HepG2 (cell line): ENCODE measurements around the gene DSCAM. TPM values are rescaled to one million over a fixed set of nuclear protein-coding genes. Genes with fewer than 3 reads are reported as not detected.

Experiments
- ATAC-seq: fragments of 200-7000 bp; cut with Tn5 transposase; 3 replicates; pipeline ENCODE4 v1.9.1; 2020; ENCODE audit warnings: mild to moderate bottlenecking, moderate library complexity
- BruUV-seq: library from RNA; stranded (reverse); fragments of 400-500 nt; replicated peaks from 2 replicates; lab custom pipeline; 2021; lab: Mats Ljungman, UMichigan
- CTCF ChIA-PET: fragments of 300-600 bp; formaldehyde crosslinking; extraction: SDS; loops from one replicate; lab custom pipeline; 2021; ENCODE audit warnings: low total read pairs, inconsistent platforms, low intra/inter-chr PET ratio; lab: Yijun Ruan, JAX
- POLR2A ChIA-PET: fragments of 350-600 bp; sonication (Branson Sonifier 250); formaldehyde crosslinking; loops from one replicate; lab custom pipeline; 2020; ENCODE audit warnings: antibody characterized with exemption, inconsistent platforms; lab: Yijun Ruan, JAX
- DNase-seq: peaks from one replicate; pipeline ENCODE4 v3.0.0-alpha.2; 2015; ENCODE audit warnings: low spot score
- FAIRE-seq: peaks from 3 replicates; lab custom pipeline; 2011; peaks lifted over from hg19 to GRCh38; lab: Jason Lieb, UNC
- H2AFZ ChIP-seq: one replicate; pipeline ENCODE4 v1.6.1; 2011; ENCODE audit warnings: low read length, inconsistent platforms
- H3K27ac ChIP-seq: fragments of 300-600 bp; 3 replicates; pipeline ENCODE4 v1.8.0; 2011; ENCODE audit warnings: mixed run types, mild to moderate bottlenecking, mixed read lengths, low read length, inconsistent platforms; ENCODE audit not compliant: insufficient read depth; ENCODE audit errors: extremely low read length
- H3K27me3 ChIP-seq, 2 experiments: fragments of 200-600 bp in 1 of 2; 2 replicates in 1 of 2; 3 replicates in 1 of 2; pipeline versions ENCODE4 v1.6.0 to v1.8.0; 2011; ENCODE audit warnings: low read length in 2 of 2, mild to moderate bottlenecking in 2 of 2, moderate library complexity in 2 of 2, inconsistent platforms in 1 of 2; ENCODE audit not compliant: insufficient read depth in 2 of 2, control insufficient read depth in 1 of 2
- H3K36me3 ChIP-seq, 2 experiments: fragments of 200-600 bp in 1 of 2; replicated peaks in 1 of 2; 2 replicates in 1 of 2; 3 replicates in 1 of 2; pipeline versions ENCODE4 v1.5.1 to v1.8.0; 2011; ENCODE audit warnings: low read length in 2 of 2, inconsistent platforms in 1 of 2; ENCODE audit not compliant: insufficient read depth in 2 of 2, control insufficient read depth in 1 of 2
- H3K4me1 ChIP-seq: 2 replicates; pipeline ENCODE4 v1.5.1; 2012; ENCODE audit warnings: low read length, inconsistent platforms; ENCODE audit not compliant: insufficient read depth
- H3K4me2 ChIP-seq: 2 replicates; pipeline ENCODE4 v1.6.0; 2011; ENCODE audit warnings: low read depth, low read length, inconsistent platforms
- H3K4me3 ChIP-seq, 3 experiments: fragments of 200-600 bp in 1 of 3; sonication (generic), shearing (Covaris generic) in 1 of 3; replicated peaks in 1 of 3; 2 replicates each; pipeline ENCODE4 v1.5.1; 2011 to 2016; ENCODE audit warnings: low read length in 3 of 3, inconsistent platforms in 2 of 3, low read depth in 2 of 3, mild to moderate bottlenecking in 2 of 3, control low read depth in 1 of 3, mixed read lengths in 1 of 3; ENCODE audit not compliant: insufficient read depth in 1 of 3
- H3K79me2 ChIP-seq: one replicate; pipeline ENCODE4 v1.6.1; 2011; ENCODE audit warnings: low read length, inconsistent platforms; ENCODE audit not compliant: insufficient read depth
- H3K9ac ChIP-seq: 2 replicates; pipeline ENCODE4 v1.6.0; 2011; ENCODE audit warnings: mild to moderate bottlenecking, low read depth, low read length, inconsistent platforms; ENCODE audit not compliant: insufficient read depth
- H3K9me3 ChIP-seq: 2 replicates; pipeline ENCODE4 v1.5.1; 2012; ENCODE audit warnings: mild to moderate bottlenecking, low read length
- H4K20me1 ChIP-seq: 2 replicates; pipeline ENCODE4 v1.6.0; 2011; ENCODE audit warnings: inconsistent platforms, mild to moderate bottlenecking, low read length, moderate library complexity; ENCODE audit not compliant: insufficient read depth
- CEBPB ChIP-seq: IDR thresholded peaks from 2 replicates; pipeline ENCODE4 v1.6.1; 2011; ENCODE audit warnings: low read depth, low read length, improper control_type of control experiment, borderline replicate concordance
- DBP ChIP-seq: sonication (generic); formaldehyde crosslinking; IDR thresholded peaks from 2 replicates; pipeline ENCODE4 v1.4.0; 2020; ENCODE audit warnings: missing genetic modification reagents; ENCODE audit errors: not compliant biosample characterization
- HNRNPL ChIP-seq: fragments of 200-400 bp; formaldehyde crosslinking; IDR thresholded peaks from 2 replicates; pipeline ENCODE4 v1.6.1; 2017; ENCODE audit warnings: mild to moderate bottlenecking, low read depth, low read length
- NFE2L1 ChIP-seq: sonication (generic); formaldehyde crosslinking; IDR thresholded peaks from 2 replicates; pipeline ENCODE4 v1.4.0; 2020; ENCODE audit warnings: missing genetic modification reagents, mild to moderate bottlenecking, borderline replicate concordance
- NFKB2 ChIP-seq: sonication (generic); formaldehyde crosslinking; IDR thresholded peaks from 2 replicates; pipeline ENCODE4 v1.4.0; 2020; ENCODE audit warnings: missing genetic modification reagents, borderline replicate concordance
- TMF1 ChIP-seq: sonication (generic); formaldehyde crosslinking; IDR thresholded peaks from 2 replicates; pipeline ENCODE4 v1.8.1; 2022; ENCODE audit warnings: low read depth, missing genetic modification reagents
- YY1 ChIP-seq: IDR thresholded peaks from 2 replicates; pipeline ENCODE4 v1.6.1; 2011; ENCODE audit warnings: low read length, low read depth, moderate library complexity, mild to moderate bottlenecking; ENCODE audit not compliant: insufficient read depth, insufficient replicate concordance
- ZBTB7B ChIP-seq: sonication (generic); formaldehyde crosslinking; IDR thresholded peaks from 2 replicates; pipeline ENCODE4 v1.4.0; 2020; ENCODE audit warnings: missing genetic modification reagents
- ZNF124 ChIP-seq: sonication (generic); formaldehyde crosslinking; IDR thresholded peaks from 2 replicates; pipeline ENCODE4 v1.4.0; 2020; ENCODE audit warnings: missing genetic modification reagents
- ZNF230 ChIP-seq: sonication (generic); formaldehyde crosslinking; IDR thresholded peaks from 2 replicates; pipeline ENCODE4 v1.4.0; 2020; ENCODE audit warnings: mild to moderate bottlenecking, missing genetic modification reagents
- ZNF296 ChIP-seq: sonication (generic); formaldehyde crosslinking; conservative IDR thresholded peaks from 2 replicates; pipeline ENCODE4 v1.5.0; 2020; ENCODE audit warnings: mild to moderate bottlenecking, missing genetic modification reagents
- ZNF83 ChIP-seq: sonication (generic); formaldehyde crosslinking; IDR thresholded peaks from 2 replicates; pipeline ENCODE4 v1.4.0; 2020; ENCODE audit warnings: missing genetic modification reagents, mild to moderate bottlenecking, borderline replicate concordance
- in situ Hi-C: cut with HindIII; loops from 2 replicates; pipeline ENCODE4 v1.10.0; 2017; ENCODE audit warnings: low pct_unique_long_range_greater_than_20kb; ENCODE audit not compliant: extremely low pct_ligation_motif_present
- intact Hi-C: fragments of 100-400 bp; cut with micrococcal nuclease; formaldehyde crosslinking; loops from one replicate; pipeline ENCODE4 v1.10.0; 2022; ENCODE audit not compliant: unreplicated experiment
- polyA plus RNA-seq, 8 experiments: library from polyadenylated mRNA; depleted of rRNA in 3 of 8; stranded (reverse) in 7 of 8; unstranded in 1 of 8; fragments of >200 nt; fragmentation: Illumina TruSeq in 4 of 8; extraction: Trizol in 4 of 8; gene quantifications; 2 replicates each; pipeline versions ENCODE4 v1.2.1 to v1.2.3, GENCODE V29; 2011 to 2016; ENCODE audit warnings: low read depth in 4 of 8, missing spikeins in 1 of 8, mixed read lengths in 1 of 8; ENCODE audit not compliant: insufficient read depth in 1 of 8
- total RNA-seq, 5 experiments: library from RNA; depleted of rRNA; stranded (reverse); fragments of >200 nt; fragmentation: Illumina TruSeq; extraction: Trizol; gene quantifications; 2 replicates each; pipeline ENCODE4 v1.2.3, GENCODE V29; 2016; ENCODE audit warnings: low read depth in 1 of 5
- TF ChIP-seq, protein P1 (sequence below): sonication (generic); formaldehyde crosslinking; IDR thresholded peaks from 2 replicates; pipeline ENCODE4 v1.8.1; 2023; ENCODE audit warnings: mild to moderate bottlenecking, missing genetic modification reagents, borderline replicate concordance
- TF ChIP-seq, protein P2 (sequence below): IDR thresholded peaks from 2 replicates; pipeline ENCODE4 v1.6.1; 2016; ENCODE audit warnings: low read depth, control low read depth
- TF ChIP-seq, protein P3 (sequence below): sonication (generic); formaldehyde crosslinking; IDR thresholded peaks from 2 replicates; pipeline ENCODE4 v1.4.0; 2020; ENCODE audit warnings: missing genetic modification reagents

DSCAM gene
- total and polyA plus RNA-seq, 2 of the 13 experiments (the other 11 are each of a cell fraction or from before 2014, with no cell fraction given) = not detected

GRCh38 chr21:40115775-40116174 is 731.2 kb downstream of the DSCAM start:
- no peak overlapping the region for H3K4me2 ChIP-seq
- TF ChIP-seq DBP (no peak), NFE2L1 (CRISPR knock-in tag) (no peak), ZBTB7B (no peak), NFKB2 (CRISPR knock-in tag) (no peak), TMF1 (CRISPR knock-in tag) (no peak), ZNF83 (CRISPR knock-in tag) (no peak), ZNF230 (CRISPR knock-in tag) (no peak), CEBPB (no peak), ZNF124 (no peak), HNRNPL (no peak), ZNF296 (CRISPR knock-in tag) (no peak), YY1 (no peak)
- TF ChIP-seq, protein P1, sequence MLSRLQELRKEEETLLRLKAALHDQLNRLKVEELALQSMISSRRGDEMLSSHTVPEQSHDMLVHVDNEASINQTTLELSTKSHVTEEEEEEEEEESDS (CRISPR knock-in tag) = no peak
- TF ChIP-seq, protein P2, sequence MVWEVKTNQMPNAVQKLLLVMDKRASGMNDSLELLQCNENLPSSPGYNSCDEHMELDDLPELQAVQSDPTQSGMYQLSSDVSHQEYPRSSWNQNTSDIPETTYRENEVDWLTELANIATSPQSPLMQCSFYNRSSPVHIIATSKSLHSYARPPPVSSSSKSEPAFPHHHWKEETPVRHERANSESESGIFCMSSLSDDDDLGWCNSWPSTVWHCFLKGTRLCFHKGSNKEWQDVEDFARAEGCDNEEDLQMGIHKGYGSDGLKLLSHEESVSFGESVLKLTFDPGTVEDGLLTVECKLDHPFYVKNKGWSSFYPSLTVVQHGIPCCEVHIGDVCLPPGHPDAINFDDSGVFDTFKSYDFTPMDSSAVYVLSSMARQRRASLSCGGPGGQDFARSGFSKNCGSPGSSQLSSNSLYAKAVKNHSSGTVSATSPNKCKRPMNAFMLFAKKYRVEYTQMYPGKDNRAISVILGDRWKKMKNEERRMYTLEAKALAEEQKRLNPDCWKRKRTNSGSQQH (CRISPR knock-in tag) = no peak
- TF ChIP-seq, protein P3, sequence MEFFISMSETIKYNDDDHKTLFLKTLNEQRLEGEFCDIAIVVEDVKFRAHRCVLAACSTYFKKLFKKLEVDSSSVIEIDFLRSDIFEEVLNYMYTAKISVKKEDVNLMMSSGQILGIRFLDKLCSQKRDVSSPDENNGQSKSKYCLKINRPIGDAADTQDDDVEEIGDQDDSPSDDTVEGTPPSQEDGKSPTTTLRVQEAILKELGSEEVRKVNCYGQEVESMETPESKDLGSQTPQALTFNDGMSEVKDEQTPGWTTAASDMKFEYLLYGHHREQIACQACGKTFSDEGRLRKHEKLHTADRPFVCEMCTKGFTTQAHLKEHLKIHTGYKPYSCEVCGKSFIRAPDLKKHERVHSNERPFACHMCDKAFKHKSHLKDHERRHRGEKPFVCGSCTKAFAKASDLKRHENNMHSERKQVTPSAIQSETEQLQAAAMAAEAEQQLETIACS (CRISPR knock-in tag) = no peak
- no peaks in the 10 kb centered on the region for H3K4me1 ChIP-seq
- no peak for ATAC-seq
- ChIA-PET POLR2A (no interaction called here), CTCF (no interaction called here)
- H4K20me1 ChIP-seq = no peaks in the 10 kb centered on the region
- no peaks in the 10 kb centered on the region for H3K79me2 ChIP-seq
- FAIRE-seq = no peak
- BruUV-seq = no TSS peak
- no peak overlapping the region for H2AFZ ChIP-seq
- in situ Hi-C loops (loop anchor here (25.0 kb wide), 1 partner anchor 328 kb away; no protein-coding TSS in a partner anchor), intact Hi-C loops (no loop called here)
- no peak overlapping the region for H3K4me3 ChIP-seq
- no peaks in the 10 kb centered on the region for H3K27me3 ChIP-seq
- no peak overlapping the region for H3K9ac ChIP-seq
- peaks cover 14% of the 10 kb centered on the region for H3K9me3 ChIP-seq
- DNase-seq = no peak
- no peaks in the 10 kb centered on the region for H3K36me3 ChIP-seq
- no peak overlapping the region for H3K27ac ChIP-seq
